ENCODE measurements around the gene CCS.

- TF ChIP-seq EZH2 (IDR thresholded peaks at IDR 0.05) (no peak), POLR2AphosphoS5 (IDR thresholded peaks at IDR 0.05; ENCODE audit: borderline replicate concordance, low read depth, low read length) (no peak)
Observed at GRCh38 chr11:66570079-66570849, 22.7 kb upstream of the CCS start.

Data from SK-N-MC (cell line).